HG03139 (cell line): Measurements from ENCODE around the gene COL4A6.

Source experiments
- ATAC-seq: cut with Tn5 transposase; IDR thresholded peaks from one replicate; pipeline ENCODE4 v1.9.1; 2021; ENCODE audit not compliant: unreplicated experiment

The COL4A6 gene

DNA sequence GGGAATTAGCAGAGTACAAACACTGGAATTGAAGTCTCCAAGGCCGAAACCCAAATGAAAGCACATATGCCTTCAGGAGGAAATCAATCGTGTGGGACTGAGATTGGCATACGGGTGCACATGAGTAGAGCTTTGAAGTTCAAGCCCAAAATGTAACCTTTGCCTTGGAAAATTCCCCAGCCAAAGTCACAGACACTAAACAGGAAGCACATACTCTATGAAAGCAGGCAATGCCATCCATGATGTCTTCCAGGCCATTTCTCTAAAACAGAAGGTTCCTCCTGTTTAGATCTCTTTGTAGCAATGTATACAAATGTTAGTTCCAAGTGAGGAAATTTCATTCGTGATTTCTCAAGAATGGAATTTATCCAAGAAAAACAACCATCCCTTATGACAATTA lies 162.5 kb downstream of the COL4A6 start:
- no peak for ATAC-seq

DNA sequence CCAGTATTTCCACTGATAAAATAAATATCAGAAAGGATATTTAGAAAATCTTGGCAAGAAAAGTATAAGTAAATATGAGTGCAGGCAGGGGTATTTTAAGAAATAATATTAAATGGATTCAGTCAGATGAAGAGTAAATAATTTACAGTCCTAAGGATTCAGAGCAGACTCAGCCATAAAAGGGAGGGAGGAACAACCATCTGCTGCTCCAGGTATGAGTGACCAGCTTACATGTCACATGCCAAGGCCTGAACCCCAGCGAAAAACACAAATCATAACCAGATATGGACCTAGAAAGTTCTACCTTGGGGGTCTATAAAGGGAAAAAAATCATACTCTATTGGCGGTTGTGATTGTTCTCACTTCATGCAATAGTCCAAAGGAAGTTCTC lies 166.8 kb downstream of the COL4A6 start:
- no peak for ATAC-seq

DNA sequence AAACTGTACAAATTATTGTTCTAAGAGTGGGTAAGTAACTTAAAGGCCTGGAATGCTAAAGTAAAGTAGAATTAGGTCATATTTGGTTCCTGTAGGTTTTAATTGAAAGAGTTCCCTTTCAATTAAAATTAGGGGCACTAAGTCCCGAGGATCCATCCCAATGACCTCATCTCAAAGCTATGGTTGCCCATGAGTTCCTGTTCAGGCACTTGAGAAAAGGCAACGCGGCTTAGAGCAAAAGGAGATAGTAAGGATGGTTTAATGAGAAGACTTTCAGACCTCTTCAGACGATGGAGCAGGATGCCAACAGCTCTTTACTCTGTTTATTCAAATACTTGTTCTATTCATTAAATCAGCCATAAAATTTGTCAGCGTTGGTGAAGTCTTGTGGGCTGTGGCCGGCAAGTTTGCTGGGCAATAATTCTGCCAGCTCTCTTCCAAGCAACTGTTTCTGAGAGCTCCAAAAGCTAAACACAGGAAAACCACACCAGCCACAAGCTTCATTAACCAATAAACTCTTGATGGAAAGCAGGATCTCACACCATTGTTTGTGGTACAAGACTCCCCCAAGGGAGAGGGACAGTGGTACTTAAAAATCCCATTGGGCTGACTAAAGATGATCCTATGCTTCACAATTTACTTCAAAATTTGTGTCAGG lies 167.4 kb downstream of the COL4A6 start:
- ATAC-seq: no peak

DNA sequence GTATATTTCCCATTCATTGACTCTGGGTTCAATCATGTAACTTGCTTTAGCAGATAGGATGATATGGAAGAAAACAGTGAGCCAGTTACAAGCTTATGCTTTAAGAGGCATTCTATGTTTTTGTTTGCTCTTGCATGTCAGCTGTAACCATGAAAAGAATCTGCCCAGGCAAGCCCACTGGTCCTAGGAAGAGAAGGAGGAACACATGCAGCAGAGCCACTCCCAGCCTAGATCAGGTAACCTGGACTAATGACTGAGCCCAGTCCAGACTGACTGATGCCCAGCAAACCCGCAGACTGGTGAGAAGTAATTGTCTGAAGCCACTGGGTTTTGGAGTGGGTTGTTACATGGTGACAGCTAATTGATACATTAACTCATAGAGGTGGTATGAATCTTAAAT lies 167.9 kb downstream of the COL4A6 start:
- ATAC-seq: no peak

DNA sequence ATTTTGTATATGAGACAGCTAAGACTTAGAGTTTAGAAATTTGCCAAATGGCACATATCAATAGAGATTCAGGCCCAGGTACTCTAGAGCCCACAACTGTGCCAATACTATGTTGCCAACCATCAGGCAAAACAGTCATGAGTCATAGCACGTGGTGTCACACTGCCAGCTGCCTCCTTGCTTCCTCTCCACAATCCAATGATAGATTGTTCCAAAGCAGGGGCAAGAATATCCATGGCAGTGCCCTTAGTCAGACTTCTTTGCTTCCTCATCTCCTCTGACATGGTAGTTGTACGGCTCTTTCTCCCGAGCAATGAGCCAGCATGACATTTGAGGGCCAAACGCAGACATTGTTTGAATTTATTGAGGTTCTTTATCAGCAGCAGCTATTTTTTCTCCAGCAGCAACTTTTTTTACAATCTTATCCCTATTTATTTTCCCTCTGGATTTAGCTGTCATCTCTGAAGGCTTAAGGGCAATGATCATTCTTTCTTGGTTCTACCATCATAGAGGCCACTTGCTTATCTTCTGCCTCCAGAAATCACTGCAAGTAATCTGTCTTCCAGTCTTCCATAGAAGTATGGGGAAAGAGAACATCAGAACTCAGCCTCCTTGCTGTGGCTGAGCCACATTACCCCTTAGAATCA lies 169.7 kb downstream of the COL4A6 start:
- no peak for ATAC-seq

DNA sequence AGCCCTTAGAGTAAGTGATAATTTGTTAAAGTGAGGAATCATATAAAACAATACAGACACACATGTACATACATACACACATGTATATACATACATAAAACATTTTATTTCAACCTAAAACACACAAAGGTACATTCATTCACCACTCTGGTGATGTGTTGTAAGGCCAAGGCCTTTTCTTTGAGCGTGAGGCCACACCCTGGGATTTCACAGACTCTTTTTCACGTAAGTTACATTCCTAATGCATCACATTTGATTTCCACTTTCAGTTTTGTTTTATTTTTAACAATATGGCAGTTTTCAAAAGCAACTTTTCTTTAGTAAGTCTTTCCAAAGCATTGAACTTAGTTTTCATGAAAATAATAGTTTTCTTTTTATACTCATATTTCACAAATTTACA lies 170.7 kb downstream of the COL4A6 start:
- ATAC-seq: no peak

DNA sequence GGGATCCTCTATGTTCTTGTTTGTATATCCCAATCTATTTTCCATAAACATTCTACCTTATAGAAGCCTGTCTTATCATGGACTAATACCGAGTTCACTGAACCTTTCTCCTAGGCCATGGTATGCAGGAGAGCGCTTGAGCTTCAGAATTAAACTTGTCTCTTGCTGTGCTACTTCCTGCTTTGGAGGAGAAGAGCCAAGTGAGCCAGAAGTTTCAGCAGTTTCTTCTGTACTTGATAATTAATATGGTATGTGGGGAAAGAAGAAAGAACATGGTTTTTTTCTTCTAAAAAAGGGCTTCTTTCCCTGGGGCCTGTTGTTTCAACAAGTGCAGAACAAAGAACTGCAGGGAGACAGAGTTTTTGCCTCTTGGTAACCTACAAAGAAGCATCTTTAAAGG lies 173.8 kb downstream of the COL4A6 start:
- ATAC-seq: no peak

DNA sequence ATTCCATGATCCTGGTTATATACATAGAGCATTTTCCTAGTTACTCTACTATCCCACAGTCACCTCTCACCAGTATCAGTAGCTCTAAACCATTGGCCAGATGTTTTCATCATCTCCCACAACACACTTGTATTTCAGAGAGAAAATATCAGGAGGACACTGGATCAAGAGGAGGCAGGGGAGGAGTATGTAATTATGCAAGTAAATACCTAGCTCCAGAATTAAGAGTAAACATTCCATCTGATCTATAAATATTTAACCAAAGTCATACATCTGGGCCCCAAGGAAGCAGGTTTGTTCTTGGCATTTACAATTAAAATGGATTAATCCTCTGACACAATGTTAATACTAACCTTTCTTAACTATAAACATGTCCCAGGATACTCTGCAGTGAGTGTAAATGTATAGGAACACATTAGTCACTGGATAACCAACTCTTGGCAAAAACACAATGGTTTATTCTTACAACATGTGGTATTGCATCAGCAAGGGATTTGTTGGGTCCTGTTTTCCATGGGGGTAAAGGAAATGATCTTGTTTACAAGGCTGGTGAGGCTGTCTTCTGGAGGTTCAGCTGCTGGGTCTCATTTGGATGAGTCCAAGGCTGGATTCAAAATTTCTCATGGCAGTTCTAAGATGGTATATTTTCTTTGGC lies 176.5 kb downstream of the COL4A6 start:
- ATAC-seq: no peak

DNA sequence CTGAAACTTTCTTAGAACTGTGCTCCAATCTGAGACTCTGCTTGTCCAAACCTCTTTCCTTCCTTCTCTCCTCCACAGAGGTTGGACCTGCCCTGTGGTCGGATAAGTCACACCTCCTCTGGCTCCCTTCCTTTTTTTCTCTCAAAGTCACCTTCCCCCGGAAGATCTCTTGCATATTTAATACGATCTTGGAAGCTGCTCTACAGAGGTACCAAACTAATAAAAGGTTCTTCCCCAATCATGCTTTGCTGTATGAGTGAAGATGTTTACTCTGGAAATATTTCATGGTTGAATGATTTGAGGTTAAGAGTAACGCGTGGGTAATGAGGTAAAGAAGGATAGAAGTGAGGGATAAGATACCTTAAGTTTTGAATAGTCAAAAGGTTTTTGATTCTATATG lies 180.7 kb downstream of the COL4A6 start:
- no peak for ATAC-seq

DNA sequence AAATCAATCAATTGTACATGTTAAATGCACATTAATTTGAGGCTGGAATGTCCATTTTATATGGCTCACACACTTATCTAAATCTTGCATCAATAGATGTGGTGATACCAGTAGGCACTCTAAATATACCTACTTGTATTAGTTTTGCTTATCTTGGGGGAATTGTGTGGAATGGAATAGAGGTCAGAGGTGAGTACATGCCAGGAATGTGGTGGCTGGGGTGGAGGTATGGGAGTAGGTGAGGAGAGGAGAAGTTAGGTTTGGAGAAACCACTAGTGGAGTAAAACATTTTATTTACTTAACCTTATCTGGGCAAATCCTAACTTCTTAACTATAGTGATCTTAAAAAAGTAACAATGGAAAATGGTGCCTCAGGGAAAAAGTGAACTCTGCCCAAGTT lies 183.6 kb downstream of the COL4A6 start:
- ATAC-seq: no peak

DNA sequence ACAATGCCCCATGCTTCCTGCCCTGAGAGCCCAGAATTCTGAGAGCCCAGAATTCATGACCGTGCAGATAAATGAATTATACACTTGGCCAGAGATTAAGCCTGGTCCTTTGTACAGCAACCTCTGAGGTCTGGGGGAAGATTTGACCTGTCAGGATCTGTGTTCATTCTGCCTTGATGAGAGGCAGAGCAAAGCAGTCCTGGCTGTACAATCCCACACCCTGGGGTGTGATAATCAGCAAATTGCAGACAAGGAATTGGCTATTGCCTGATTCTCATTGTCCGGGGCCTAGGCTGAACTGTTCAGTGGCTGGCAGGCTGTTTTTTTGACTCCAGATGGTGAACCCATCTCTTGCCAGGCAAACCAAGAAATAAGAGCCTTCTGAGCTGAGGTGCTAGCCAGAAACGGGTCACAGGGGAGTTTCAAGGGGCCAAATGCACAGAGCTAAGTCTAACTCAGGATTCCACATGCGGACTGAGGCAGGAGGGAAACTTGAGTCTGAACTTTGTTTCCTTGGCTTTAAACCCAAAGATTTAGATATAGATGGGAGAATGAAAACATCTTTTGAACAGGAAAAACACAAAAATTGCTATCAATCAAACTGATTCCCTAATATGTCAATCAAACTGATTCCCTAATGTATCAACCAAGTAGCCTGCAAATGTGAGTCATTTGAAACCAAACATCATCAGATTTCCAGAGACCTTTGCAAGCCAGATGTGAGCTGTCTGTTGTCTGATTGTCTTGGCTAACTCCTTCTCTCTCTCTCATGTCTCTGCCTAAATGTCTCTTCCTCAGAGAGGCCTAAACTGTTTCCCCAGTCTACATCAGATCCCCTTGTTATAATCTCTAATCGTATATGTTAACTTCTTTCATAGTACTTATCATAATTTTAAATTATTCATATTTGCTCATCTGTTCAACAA lies 187.3 kb downstream of the COL4A6 start:
- no peak for ATAC-seq

DNA sequence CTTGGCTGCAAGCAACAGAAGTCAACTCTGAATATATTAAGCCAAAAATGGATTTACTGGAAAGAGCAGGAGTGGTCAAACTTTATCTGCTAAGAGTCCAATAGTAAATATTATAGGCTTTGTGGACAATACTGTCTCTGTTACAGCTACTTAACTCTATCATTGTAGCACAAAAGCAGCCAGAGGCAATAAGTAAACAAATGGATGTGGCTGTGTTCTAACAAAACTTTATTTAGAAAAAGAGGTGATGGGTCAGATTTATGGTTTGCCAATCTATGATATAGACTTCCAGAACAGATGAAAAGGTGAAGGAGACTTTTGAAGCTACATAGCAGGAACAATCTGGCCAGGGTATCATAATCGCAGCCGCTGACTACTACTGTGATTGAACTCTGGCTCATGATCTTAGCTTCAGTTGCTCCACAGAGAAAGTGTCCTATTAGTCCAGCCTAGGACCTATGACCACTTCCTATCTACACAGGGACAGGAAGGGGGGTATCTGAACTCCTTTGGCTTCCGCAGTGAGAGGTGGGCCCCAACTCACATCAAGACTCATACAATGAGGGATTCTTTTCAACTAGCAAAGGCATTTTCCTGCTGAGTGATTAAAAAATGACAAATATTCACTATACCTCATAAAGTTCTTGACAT lies 191.8 kb downstream of the COL4A6 start:
- no peak for ATAC-seq

DNA sequence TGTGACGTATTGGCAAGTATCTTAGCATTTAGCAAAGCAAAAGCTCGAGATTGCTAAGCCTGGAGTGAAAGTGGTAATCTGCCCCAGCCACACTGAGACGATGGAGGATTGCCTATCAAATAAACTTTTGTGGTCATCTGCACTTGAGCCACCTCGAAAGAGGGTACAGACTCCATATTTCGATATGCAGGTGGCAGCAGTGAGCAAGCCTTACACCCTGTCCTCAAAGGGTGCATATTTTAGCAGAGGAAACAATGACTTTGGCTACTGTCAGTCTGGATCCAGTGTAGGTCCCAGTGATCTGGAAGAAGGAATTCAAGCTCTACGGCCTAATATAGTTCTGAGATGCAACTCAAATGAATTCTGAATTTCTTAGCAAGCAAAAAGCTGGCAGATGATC lies 192.8 kb downstream of the COL4A6 start:
- ATAC-seq: no peak

DNA sequence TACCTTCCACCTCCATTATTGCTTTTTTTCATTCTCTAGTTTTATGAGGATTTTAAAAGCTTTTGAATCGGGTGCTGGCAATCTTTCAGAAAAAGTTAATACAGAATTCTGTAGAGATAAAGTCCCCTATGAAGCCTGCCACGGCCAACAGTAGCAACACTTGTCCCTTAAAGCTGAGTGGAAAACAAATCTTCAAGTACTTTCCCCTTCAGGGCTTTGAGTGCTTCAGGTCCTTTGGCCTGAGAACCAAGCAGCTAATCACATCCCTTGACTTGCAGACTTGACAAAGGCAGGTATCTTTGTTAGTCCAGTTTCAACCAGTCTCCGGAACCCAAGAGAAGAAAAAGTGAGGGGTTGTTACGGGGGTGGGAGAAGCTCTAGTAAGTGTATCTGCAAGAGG lies 202.2 kb downstream of the COL4A6 start:
- no peak for ATAC-seq

DNA sequence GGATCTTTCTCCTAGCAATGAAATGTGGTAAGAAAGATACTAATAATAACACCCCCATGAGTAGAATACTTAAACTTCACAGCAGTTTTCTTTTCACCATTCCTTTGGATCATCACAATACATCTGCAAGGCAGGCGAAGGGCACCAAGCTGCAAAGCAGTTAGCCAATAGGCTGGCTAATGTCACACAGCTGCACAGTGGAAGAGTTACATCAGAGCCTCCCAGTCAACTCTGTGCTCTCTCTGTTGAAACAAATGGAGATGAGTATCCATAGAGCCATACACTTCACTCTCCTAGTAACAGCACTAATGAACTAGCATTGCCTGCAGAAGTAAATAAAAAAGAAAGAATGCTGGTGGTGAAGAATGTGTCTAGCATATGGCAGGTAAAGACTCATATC lies 207.6 kb downstream of the COL4A6 start:
- no peak for ATAC-seq

DNA sequence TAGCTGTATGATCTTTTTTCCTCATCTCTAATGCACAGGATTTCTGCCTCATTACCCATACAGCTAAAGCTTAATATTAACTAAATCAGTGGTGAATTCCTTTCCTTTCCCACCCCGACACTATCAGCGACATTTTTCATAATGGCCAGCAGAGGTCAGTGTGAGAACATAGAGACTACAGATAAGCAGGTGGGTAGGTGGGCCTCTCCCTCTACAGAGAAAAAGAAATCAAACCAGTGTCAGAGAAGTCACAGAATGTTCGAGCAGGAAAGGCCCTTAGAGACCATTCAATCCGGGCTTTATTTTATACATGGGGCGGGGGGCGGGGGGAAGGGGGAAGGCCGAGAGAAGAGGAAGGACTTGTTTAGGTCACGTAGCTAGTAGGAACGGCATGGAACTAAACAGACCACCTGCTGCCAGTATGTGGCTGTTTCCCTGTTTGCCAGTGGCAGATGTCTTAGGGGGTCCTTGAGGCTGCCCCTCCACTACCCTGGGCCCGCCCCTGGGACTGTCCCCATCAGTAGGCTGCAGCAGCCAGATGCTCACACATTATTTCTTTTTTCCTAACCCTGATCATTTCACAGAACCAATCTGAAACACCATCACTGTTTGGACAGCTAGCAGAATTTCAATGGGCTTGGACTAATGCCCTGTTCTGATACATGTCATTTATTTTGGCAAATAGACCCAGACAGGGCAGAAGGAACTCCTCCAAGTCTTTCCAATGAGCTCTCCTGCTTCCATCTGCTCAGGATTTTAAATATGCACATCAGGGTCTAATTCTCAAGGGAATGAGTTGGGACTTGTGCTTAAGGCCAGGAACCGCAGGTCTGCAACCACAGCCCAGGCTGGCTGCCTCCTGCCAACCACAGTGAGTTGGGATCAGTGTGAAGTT lies 213.2 kb downstream of the COL4A6 start:
- peak; percentile 56 for ATAC-seq

DNA sequence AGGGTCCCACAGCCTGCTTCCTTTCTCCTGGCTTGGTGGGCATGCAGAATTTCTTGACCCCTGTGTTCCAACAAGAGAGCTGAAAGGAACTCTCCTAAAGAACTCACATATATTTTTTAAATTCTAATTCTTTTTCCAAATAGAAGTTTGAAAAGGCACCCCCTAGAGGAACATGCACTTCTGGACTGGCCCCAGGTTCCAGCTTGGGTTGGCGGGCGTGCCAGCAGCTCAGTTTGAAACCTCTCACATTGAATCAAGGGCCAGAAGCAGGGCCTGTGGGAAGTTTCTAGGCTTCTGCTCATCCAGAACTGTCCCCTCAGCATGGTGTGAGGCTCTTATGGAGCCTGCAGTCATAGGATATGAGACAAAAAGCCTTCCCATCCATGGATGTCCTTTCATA lies 214.0 kb downstream of the COL4A6 start:
- ATAC-seq: peak; percentile 8

DNA sequence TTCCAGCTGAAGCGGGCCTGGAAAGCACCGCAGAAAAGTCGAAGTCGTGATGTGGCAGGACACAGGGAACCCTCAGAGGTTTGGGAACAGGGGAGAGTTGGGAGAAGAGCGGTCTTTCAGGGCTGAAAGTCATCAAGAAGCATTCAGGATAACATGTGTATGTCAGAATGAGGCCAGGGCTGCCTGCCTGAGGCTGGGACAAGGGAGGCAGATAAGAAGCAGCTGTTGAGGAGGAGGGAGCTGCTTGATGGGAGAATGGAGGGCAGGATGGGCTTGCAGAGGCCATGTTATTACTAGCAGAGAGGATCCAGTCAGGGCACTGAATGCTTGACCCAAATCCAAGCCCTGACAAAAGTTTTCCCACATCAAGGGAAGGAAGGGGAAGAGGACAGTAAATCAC lies 214.6 kb downstream of the COL4A6 start:
- no peak for ATAC-seq

DNA sequence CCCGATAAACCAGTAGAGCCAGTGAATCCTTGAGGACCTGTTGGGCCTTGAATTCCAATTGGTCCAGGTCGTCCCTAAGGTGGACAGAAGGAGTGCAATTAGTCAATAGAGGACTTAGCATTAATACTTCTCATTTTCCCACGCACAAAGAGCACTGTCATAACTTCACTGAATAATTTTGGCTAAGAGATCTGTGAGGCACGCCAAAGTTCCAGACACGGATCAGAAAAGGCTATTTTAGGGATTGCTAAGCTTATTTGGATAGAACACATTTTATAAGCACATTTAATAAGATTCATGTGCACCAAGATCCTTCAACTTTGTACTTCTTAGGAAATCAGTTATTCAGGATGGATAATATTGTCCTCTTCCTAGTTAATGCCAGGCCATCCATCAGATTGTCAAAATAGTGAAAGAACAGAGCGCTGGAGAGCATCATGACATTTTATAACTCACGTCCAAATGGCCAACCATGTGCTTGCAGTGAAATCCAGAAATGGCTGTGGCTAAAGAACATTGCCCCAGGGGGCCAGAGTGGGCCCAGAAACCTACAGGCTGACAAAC lies 216.8 kb downstream of the COL4A6 start:
- no peak for ATAC-seq
